GM12872 (cell line): ENCODE measurements around the gene PGGHG.

Experiments
- CTCF ChIP-seq: IDR thresholded peaks from 3 replicates; pipeline ENCODE4 v1.5.1; 2011; ENCODE audit warnings: low read depth, mild to moderate bottlenecking, low read length, moderate library complexity; ENCODE audit not compliant: insufficient read depth

Gene PGGHG

GRCh38 chr11:299081-299891 lies 10.4 kb downstream of the PGGHG start, which contains the start of gene IFITM5:
TSS of gene IFITM5 (minus strand) at chr11:299526. CDS start at chr11:299490, 36 bp downstream.
- no peak for TF ChIP-seq CTCF

GRCh38 chr11:299951-300735 lies 11.2 kb downstream of the PGGHG start:
- TF ChIP-seq CTCF = no peak

- no peak for TF ChIP-seq CTCF
Observed at GRCh38 chr11:303363-303762, 14.4 kb downstream of the PGGHG start.

- no peak for TF ChIP-seq CTCF
Observed at GRCh38 chr11:304061-304506, 15.2 kb downstream of the PGGHG start.

GRCh38 chr11:304915-305843 lies 16.3 kb downstream of the PGGHG start:
- peak; percentile 69 for TF ChIP-seq CTCF

- no peak for TF ChIP-seq CTCF
Observed at GRCh38 chr11:305844-306211, 16.9 kb downstream of the PGGHG start.
